HCT116 (cell line): ENCODE results near the gene NR2C2AP. TPM values are rescaled to one million over a fixed set of nuclear protein-coding genes. Genes with fewer than 3 reads are reported as not detected.

Experiments
- ATAC-seq: fragments of 200-7000 bp; cut with Tn5 transposase; 2 replicates; pipeline ENCODE4 v1.9.1; 2020; ENCODE audit warnings: mild to moderate bottlenecking, moderate library complexity
- BruUV-seq: library from RNA; stranded (reverse); fragments of 400-500 nt; replicated peaks from 2 replicates; lab custom pipeline; 2021; lab: Mats Ljungman, UMichigan
- CTCF ChIA-PET: fragments of 300-600 bp; sonication (Branson Sonifier 250); formaldehyde crosslinking; loops from one replicate; lab custom pipeline; 2021; ENCODE audit warnings: antibody characterized with exemption; lab: Charles Lee
- POLR2A ChIA-PET: fragments of 300-600, 350-600 bp; sonication (Branson Sonifier 250); formaldehyde crosslinking; loops from one replicate; lab custom pipeline; 2021; ENCODE audit warnings: antibody characterized with exemption; lab: Charles Lee
- RAD21 ChIA-PET, 2 experiments: fragments of 300-600 bp; sonication (Branson Sonifier 250); formaldehyde crosslinking; loops; one replicate each; lab custom pipeline; 2023; ENCODE audit warnings: low total read pairs in 2 of 2; ENCODE audit not compliant: uncharacterized antibody in 2 of 2, unreplicated experiment in 2 of 2, low non-redundant PET in 1 of 2; lab: Charles Lee
- DNase-seq: peaks from one replicate; pipeline ENCODE4 v3.0.0-alpha.2; 2010; ENCODE audit warnings: low read depth, low spot score
- H2AFZ ChIP-seq: fragments of 200-600 bp; shearing (Covaris generic), sonication (generic); 2 replicates; pipeline ENCODE4 v1.6.1; 2017; ENCODE audit warnings: low read depth, mixed run types, mixed read lengths, antibody characterized with exemption, low read length; ENCODE audit not compliant: poor library complexity, severe bottlenecking
- H3K27ac ChIP-seq: 2 replicates; pipeline ENCODE4 v1.5.1; 2012; ENCODE audit warnings: low read depth, low read length
- H3K27me3 ChIP-seq: fragments of 200-600 bp; sonication (generic); 2 replicates; pipeline ENCODE4 v1.6.1; 2016; ENCODE audit warnings: mixed run types, low read length, mixed read lengths; ENCODE audit not compliant: insufficient read depth
- H3K36me3 ChIP-seq, 2 experiments: fragments of 200-500 bp in 1 of 2; fragments of 200-600 bp in 1 of 2; sonication (Bioruptor generic) in 1 of 2; sonication (generic) in 1 of 2; 2 replicates each; pipeline versions ENCODE4 v1.5.1 to v1.6.1; 2014 to 2016; ENCODE audit warnings: low read length in 2 of 2, inconsistent platforms in 1 of 2, mixed read lengths in 1 of 2, mixed run types in 1 of 2; ENCODE audit not compliant: insufficient read depth in 2 of 2, control insufficient read depth in 1 of 2
- H3K4me1 ChIP-seq, 2 experiments: fragments of 200-600 bp in 1 of 2; sonication (generic) in 1 of 2; 2 replicates each; pipeline versions ENCODE4 v1.5.1 to v1.6.1; 2012 to 2017; ENCODE audit warnings: low read length in 2 of 2, inconsistent platforms in 1 of 2, mild to moderate bottlenecking in 1 of 2, mixed read lengths in 1 of 2, mixed run types in 1 of 2, moderate library complexity in 1 of 2; ENCODE audit not compliant: insufficient read depth in 2 of 2, control insufficient read depth in 1 of 2
- H3K4me2 ChIP-seq: fragments of 200-600 bp; sonication (generic); 2 replicates; pipeline ENCODE4 v1.6.1; 2017; ENCODE audit warnings: mixed run types, low read length, mixed read lengths
- H3K4me3 ChIP-seq, 2 experiments: fragments of 200-600 bp in 1 of 2; sonication (generic) in 1 of 2; replicated peaks in 1 of 2; 2 replicates each; pipeline ENCODE4 v1.5.1; 2011 to 2016; ENCODE audit warnings: low read length in 2 of 2, control low read depth in 1 of 2, low read depth in 1 of 2, mild to moderate bottlenecking in 1 of 2, mixed read lengths in 1 of 2, mixed run types in 1 of 2
- H3K79me2 ChIP-seq: fragments of 200-600 bp; sonication (generic); 2 replicates; pipeline ENCODE4 v1.6.1; 2017; ENCODE audit warnings: mild to moderate bottlenecking, mixed run types, low read length, moderate library complexity, mixed read lengths; ENCODE audit not compliant: insufficient read depth
- H3K9ac ChIP-seq: fragments of 200-600 bp; sonication (generic); 2 replicates; pipeline ENCODE4 v1.6.1; 2016; ENCODE audit warnings: low read length, mixed read lengths
- H3K9me2 ChIP-seq: fragments of 200-600 bp; sonication (generic), shearing (Covaris generic); 2 replicates; pipeline ENCODE4 v1.6.1; 2017; ENCODE audit warnings: mixed run types, mild to moderate bottlenecking, moderate library complexity; ENCODE audit not compliant: insufficient read depth
- H3K9me3 ChIP-seq, 2 experiments: fragments of 200-500 bp in 1 of 2; fragments of 200-600 bp in 1 of 2; sonication (Bioruptor generic) in 1 of 2; sonication (generic) in 1 of 2; 2 replicates each; pipeline ENCODE4 v1.6.1; 2014 to 2017; ENCODE audit warnings: low read length in 2 of 2, mixed read lengths in 2 of 2, inconsistent platforms in 1 of 2, low read depth in 1 of 2, mild to moderate bottlenecking in 1 of 2, mixed run types in 1 of 2, moderate library complexity in 1 of 2; ENCODE audit not compliant: control insufficient read depth in 1 of 2, insufficient read depth in 1 of 2
- H4K20me1 ChIP-seq: fragments of 200-600 bp; sonication (generic), shearing (Covaris generic); 2 replicates; pipeline ENCODE4 v1.6.1; 2017; ENCODE audit warnings: mixed run types, mild to moderate bottlenecking, moderate library complexity; ENCODE audit not compliant: insufficient read depth
- CBX3 ChIP-seq: IDR thresholded peaks from 2 replicates; pipeline ENCODE4 v1.6.1; 2012; ENCODE audit warnings: low read depth
- CEBPB ChIP-seq: IDR thresholded peaks from 2 replicates; pipeline ENCODE4 v1.6.1; 2012; ENCODE audit warnings: low read depth
- EGR1 ChIP-seq: IDR thresholded peaks from 2 replicates; pipeline ENCODE4 v1.6.1; 2012; ENCODE audit warnings: low read depth
- ELF1 ChIP-seq: IDR thresholded peaks from 2 replicates; pipeline ENCODE4 v1.6.1; 2012; ENCODE audit warnings: low read depth, borderline replicate concordance
- EZH2 ChIP-seq: fragments of 200-600 bp; sonication (generic); IDR thresholded peaks from 2 replicates; pipeline ENCODE4 v1.6.1; 2017; ENCODE audit warnings: antibody characterized with exemption, mixed run types
- EZH2phosphoT487 ChIP-seq: fragments of 200-600 bp; IDR thresholded peaks from 2 replicates; pipeline ENCODE4 v1.6.1; 2018; ENCODE audit warnings: antibody characterized with exemption, borderline replicate concordance
- POLR2A ChIP-seq: IDR thresholded peaks from 2 replicates; pipeline ENCODE4 v1.7.0; 2011; ENCODE audit warnings: borderline replicate concordance; ENCODE audit not compliant: insufficient read depth, insufficient read length; ENCODE audit errors: extremely low read depth
- POLR2AphosphoS5 ChIP-seq: IDR thresholded peaks from 2 replicates; pipeline ENCODE4 v1.6.1; 2011; ENCODE audit warnings: mild to moderate bottlenecking, low read depth, low read length, moderate library complexity
- RAD21 ChIP-seq: IDR thresholded peaks from 2 replicates; pipeline ENCODE4 v1.6.1; 2012; ENCODE audit warnings: low read depth, mild to moderate bottlenecking
- SIN3A ChIP-seq: IDR thresholded peaks from 2 replicates; pipeline ENCODE4 v1.6.1; 2012; ENCODE audit warnings: low read depth
- SP1 ChIP-seq: IDR thresholded peaks from 2 replicates; pipeline ENCODE4 v1.6.1; 2012; ENCODE audit warnings: low read depth
- SRF ChIP-seq: IDR thresholded peaks from 2 replicates; pipeline ENCODE4 v1.6.1; 2012; ENCODE audit warnings: low read depth
- TCF7L2 ChIP-seq: IDR thresholded peaks from 2 replicates; pipeline ENCODE4 v1.7.0; 2011; ENCODE audit warnings: borderline replicate concordance, inconsistent platforms; ENCODE audit not compliant: insufficient read depth, insufficient read length; ENCODE audit errors: extremely low read depth
- YY1 ChIP-seq: IDR thresholded peaks from 2 replicates; pipeline ENCODE4 v1.6.1; 2011; ENCODE audit warnings: low read length, low read depth, moderate library complexity, mild to moderate bottlenecking; ENCODE audit not compliant: insufficient replicate concordance; ENCODE audit errors: extremely low read depth
- ZFX ChIP-seq: fragments of 450-650 bp; IDR thresholded peaks from 2 replicates; pipeline ENCODE4 v1.6.1; 2017
- ZNF274 ChIP-seq: fragments of 200-500 bp; sonication (Bioruptor generic); IDR thresholded peaks from 2 replicates; pipeline ENCODE4 v1.6.1; 2014; ENCODE audit warnings: mild to moderate bottlenecking, low read depth, low read length, inconsistent platforms
- intact Hi-C: fragments of 100-400 bp; cut with micrococcal nuclease; formaldehyde crosslinking; loops from 2 replicates; pipeline ENCODE4 v1.10.0; 2022
- total RNA-seq: library from RNA; stranded (reverse); gene quantifications from one replicate; pipeline ENCODE4 v1.2.1, GENCODE V29; 2021; ENCODE audit not compliant: unreplicated experiment
- TF ChIP-seq, protein P1 (sequence below): IDR thresholded peaks from 2 replicates; pipeline ENCODE4 v1.6.1; 2012
- TF ChIP-seq, protein P2 (sequence below): IDR thresholded peaks from 2 replicates; pipeline ENCODE4 v1.6.1; 2012
- TF ChIP-seq, protein P3 (sequence below), 3 experiments: fragments of 200-600 bp in 1 of 3; sonication (generic) in 1 of 3; IDR thresholded peaks in 2 of 3; conservative IDR thresholded peaks in 1 of 3; 2 replicates each; pipeline ENCODE4 v1.5.1; 2012 to 2017; ENCODE audit warnings: low read depth in 2 of 3, low read length in 2 of 3, antibody characterized with exemption in 1 of 3, borderline replicate concordance in 1 of 3, control low read depth in 1 of 3, mild to moderate bottlenecking in 1 of 3, mixed read lengths in 1 of 3, mixed run types in 1 of 3, moderate library complexity in 1 of 3; ENCODE audit not compliant: insufficient read depth in 1 of 3

The NR2C2AP gene
- total RNA-seq, 1 experiment from 2014 or later: 45.3 TPM

DNA sequence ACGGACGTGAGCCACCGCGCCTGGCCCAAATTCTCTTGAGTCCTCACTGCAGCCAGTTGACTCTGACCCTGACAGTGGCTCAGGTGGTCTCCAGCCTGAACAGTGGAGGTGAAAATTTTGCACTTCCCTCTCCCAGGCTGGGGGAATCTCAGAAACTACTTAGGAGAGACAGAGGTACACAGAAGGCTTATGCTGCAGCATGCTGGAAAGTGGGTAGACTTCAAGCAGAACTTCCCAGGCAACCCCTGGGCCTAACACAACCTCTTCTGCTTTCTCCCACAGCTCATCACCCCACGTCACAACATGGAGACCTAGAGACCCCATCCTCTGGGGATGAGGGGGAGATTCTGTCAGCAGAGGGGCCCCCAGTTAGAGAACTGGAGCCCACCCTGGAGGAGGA is 23.0 kb upstream of the NR2C2AP start:
- Histone ChIP-seq H3K79me2 (no peaks in the 10 kb centered on the region), H3K9me2 (no peaks in the 10 kb centered on the region), H3K27ac (no peak overlapping the region), H3K9me3 (peaks cover 0 to 3% of the 10 kb centered on the region in 2 experiments; a peak in 1 of 4 replicates), H3K9ac (no peak overlapping the region), H3K27me3 (peaks cover 6% of the 10 kb centered on the region; the same call in 1 of the 2 replicates), H2AFZ (no peak overlapping the region), H3K4me1 (peaks cover 9 to 14% of the 10 kb centered on the region in 2 experiments), H3K4me3 (no peak overlapping the region), H3K4me2 (no peak overlapping the region), H3K36me3 (no peaks in the 10 kb centered on the region), H4K20me1 (no peaks in the 10 kb centered on the region)
- no TSS peak for BruUV-seq
- RAD21 ChIA-PET: no interaction called here
- CTCF ChIA-PET: interaction anchor here (1.4 kb wide), 1 partner anchor 11 kb away, joined by 3 read pairs; no protein-coding TSS in a partner anchor
- POLR2A ChIA-PET: no interaction called here
- ATAC-seq (no peak), DNase-seq (no peak)
- intact Hi-C loops: no loop called here
- TF ChIP-seq, protein P1, sequence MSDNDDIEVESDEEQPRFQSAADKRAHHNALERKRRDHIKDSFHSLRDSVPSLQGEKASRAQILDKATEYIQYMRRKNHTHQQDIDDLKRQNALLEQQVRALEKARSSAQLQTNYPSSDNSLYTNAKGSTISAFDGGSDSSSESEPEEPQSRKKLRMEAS: no peak
- no peak for TF ChIP-seq POLR2AphosphoS5

DNA sequence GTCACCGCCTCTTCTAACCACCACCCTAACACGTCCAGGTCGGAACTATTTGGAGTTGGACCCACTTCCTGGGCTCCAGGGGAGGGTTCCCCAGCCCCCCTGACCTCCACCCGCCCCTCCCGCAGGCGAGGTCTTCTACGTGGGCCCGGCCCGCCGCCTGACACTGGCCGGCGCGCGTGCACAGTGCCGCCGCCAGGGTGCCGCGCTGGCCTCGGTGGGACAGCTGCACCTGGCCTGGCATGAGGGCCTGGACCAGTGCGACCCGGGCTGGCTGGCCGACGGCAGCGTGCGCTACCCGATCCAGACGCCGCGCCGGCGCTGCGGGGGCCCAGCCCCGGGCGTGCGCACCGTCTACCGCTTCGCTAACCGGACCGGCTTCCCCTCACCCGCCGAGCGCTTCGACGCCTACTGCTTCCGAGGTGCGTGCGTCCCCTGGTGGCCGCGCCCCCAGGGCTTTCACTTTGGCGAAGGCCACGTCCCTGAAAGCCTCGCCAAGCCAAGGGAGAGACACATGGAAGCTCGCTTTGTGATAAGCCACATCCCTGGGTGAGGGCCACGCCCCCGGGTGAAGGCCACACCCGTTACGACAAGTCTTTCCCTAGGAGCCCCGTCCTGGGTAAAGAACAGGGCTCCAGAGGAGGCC is 21.8 kb upstream of the NR2C2AP start:
- ATAC-seq: peak; percentile 95
- intact Hi-C loops: no loop called here
- POLR2A ChIA-PET: interaction anchor here (1.5 kb wide), 1 partner anchor 22 kb away, joined by 5 read pairs; the partner anchor contains the start of gene NR2C2AP
- Histone ChIP-seq H3K4me2 (peak overlapping the region; percentile 75), H2AFZ (peak overlapping the region; percentile 94), H3K9me2 (no peaks in the 10 kb centered on the region), H4K20me1 (no peaks in the 10 kb centered on the region), H3K27me3 (peaks cover 6% of the 10 kb centered on the region; the same call in 1 of the 2 replicates), H3K4me3 (peak overlapping the region; percentile 30 to 36), H3K4me1 (peaks cover 9 to 14% of the 10 kb centered on the region in 2 experiments), H3K27ac (peak overlapping the region; percentile 44; the same call in 1 of the 2 replicates), H3K79me2 (no peaks in the 10 kb centered on the region), H3K36me3 (no peaks in the 10 kb centered on the region), H3K9me3 (peaks cover 0 to 3% of the 10 kb centered on the region in 2 experiments; a peak in 1 of 4 replicates), H3K9ac (peak overlapping the region; percentile 2; the same call in 1 of the 2 replicates)
- CTCF ChIA-PET: interaction anchor here (0.7 to 1.5 kb wide), 4 partner anchors 9 to 118 kb away, joined by 3 to 7 read pairs (median 4); partner anchors contain the start of genes BORCS8, NR2C2AP and RFXANK
- no TSS peak for BruUV-seq
- RAD21 ChIA-PET: no interaction called here
- peak; percentile 85 for DNase-seq
- TF ChIP-seq ELF1 (no peak), TCF7L2 (no peak), EZH2 (no peak), EGR1 (no peak), ZNF274 (no peak), POLR2AphosphoS5 (0 out of 2 replicates have a peak, but pooled peaks have one; percentile 19), EZH2phosphoT487 (no peak), ZFX (peak; percentile 53; the same call in 1 of the 2 replicates), RAD21 (peak; percentile 76), CBX3 (peak; percentile 70; the same call in 1 of the 2 replicates), SP1 (no peak), CEBPB (no peak), SRF (no peak), SIN3A (no peak), POLR2A (no peak), YY1 (peak; percentile 8)
- TF ChIP-seq, protein P2, sequence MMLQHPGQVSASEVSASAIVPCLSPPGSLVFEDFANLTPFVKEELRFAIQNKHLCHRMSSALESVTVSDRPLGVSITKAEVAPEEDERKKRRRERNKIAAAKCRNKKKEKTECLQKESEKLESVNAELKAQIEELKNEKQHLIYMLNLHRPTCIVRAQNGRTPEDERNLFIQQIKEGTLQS: no peak
- TF ChIP-seq, protein P3, sequence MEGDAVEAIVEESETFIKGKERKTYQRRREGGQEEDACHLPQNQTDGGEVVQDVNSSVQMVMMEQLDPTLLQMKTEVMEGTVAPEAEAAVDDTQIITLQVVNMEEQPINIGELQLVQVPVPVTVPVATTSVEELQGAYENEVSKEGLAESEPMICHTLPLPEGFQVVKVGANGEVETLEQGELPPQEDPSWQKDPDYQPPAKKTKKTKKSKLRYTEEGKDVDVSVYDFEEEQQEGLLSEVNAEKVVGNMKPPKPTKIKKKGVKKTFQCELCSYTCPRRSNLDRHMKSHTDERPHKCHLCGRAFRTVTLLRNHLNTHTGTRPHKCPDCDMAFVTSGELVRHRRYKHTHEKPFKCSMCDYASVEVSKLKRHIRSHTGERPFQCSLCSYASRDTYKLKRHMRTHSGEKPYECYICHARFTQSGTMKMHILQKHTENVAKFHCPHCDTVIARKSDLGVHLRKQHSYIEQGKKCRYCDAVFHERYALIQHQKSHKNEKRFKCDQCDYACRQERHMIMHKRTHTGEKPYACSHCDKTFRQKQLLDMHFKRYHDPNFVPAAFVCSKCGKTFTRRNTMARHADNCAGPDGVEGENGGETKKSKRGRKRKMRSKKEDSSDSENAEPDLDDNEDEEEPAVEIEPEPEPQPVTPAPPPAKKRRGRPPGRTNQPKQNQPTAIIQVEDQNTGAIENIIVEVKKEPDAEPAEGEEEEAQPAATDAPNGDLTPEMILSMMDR (IDR thresholded peaks at IDR 0.05 in 2 of 3, conservative IDR thresholded peaks at IDR 0.05 in 1 of 3; ENCODE audit: borderline replicate concordance in 1 of 3, insufficient read depth in 1 of 3, low read depth in 2 of 3, low read length in 2 of 3): peak; percentile 55 to 77 (median 58)
